Measurements from ENCODE around the gene XRCC4. TPM values are rescaled to one million over a fixed set of nuclear protein-coding genes. Genes with fewer than 3 reads are reported as not detected.
A peak's percentile ranks its signal among the peaks of the same experiment; 100 is the strongest.

XRCC4 gene
- total RNA-seq, 1 experiment from 2014 or later, result 13.8 TPM

DNA sequence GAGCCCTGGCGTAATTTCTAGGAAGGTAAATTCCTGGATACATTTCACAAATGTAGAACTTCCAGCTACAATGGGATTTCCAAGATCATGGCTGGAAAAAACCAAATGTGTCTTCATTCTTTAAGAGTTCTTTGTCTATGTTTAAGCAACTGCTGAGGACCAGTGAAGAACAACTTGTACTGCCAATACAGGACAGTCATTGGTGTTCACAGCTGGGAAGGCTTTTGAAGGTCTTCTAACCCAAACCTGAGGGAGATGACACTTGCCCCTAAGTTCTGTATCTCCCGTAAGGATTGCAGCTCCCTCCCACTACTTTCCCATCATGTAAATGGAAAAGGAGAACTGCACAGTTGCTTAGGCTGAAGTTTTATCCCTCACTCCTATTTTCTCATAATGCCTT, 28.5 kb upstream of the XRCC4 start:
- H3K4me1 ChIP-seq (ENCODE audit: insufficient read depth, low read length), result no peaks in the 10 kb centered on the region
- H2AFZ ChIP-seq (ENCODE audit: low read length), result no peak overlapping the region
- H4K20me1 ChIP-seq (ENCODE audit: low read length), result no peaks in the 10 kb centered on the region
- peaks cover 7% of the 10 kb centered on the region; the same call in 1 of the 2 replicates for H3K36me3 ChIP-seq (ENCODE audit: low read depth, low read length)
- CTCF ChIA-PET, result interaction anchor here (0.7 kb wide), 1 partner anchor 408 kb away, joined by 6 read pairs; no protein-coding TSS in a partner anchor
- H3K4me2 ChIP-seq (ENCODE audit: low read length), result no peak overlapping the region
- H3K27me3 ChIP-seq (ENCODE audit: low read length), result no peaks in the 10 kb centered on the region
- ATAC-seq (no peak), DNase-seq (no peak)
- H3F3A ChIP-seq (ENCODE audit: low read length, unreplicated experiment), result no peaks in the 10 kb centered on the region
- TF ChIP-seq, protein P1, sequence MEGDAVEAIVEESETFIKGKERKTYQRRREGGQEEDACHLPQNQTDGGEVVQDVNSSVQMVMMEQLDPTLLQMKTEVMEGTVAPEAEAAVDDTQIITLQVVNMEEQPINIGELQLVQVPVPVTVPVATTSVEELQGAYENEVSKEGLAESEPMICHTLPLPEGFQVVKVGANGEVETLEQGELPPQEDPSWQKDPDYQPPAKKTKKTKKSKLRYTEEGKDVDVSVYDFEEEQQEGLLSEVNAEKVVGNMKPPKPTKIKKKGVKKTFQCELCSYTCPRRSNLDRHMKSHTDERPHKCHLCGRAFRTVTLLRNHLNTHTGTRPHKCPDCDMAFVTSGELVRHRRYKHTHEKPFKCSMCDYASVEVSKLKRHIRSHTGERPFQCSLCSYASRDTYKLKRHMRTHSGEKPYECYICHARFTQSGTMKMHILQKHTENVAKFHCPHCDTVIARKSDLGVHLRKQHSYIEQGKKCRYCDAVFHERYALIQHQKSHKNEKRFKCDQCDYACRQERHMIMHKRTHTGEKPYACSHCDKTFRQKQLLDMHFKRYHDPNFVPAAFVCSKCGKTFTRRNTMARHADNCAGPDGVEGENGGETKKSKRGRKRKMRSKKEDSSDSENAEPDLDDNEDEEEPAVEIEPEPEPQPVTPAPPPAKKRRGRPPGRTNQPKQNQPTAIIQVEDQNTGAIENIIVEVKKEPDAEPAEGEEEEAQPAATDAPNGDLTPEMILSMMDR (conservative IDR thresholded peaks at IDR 0.05; ENCODE audit: low read depth, low read length), result no peak
- TF ChIP-seq EZH2phosphoT487 (IDR thresholded peaks at IDR 0.05; ENCODE audit: borderline replicate concordance, low read length), result no peak
- no peak overlapping the region for H3K4me3 ChIP-seq (ENCODE audit: low read length)
- H3K9me3 ChIP-seq (ENCODE audit: low read length), result no peaks in the 10 kb centered on the region
- H3K79me2 ChIP-seq (ENCODE audit: low read length), result no peaks in the 10 kb centered on the region
- no TSS peak for BruUV-seq (replicated peaks)
- intact Hi-C loops (cut with micrococcal nuclease), result no loop called here
- H3K9ac ChIP-seq (ENCODE audit: low read length), result no peak overlapping the region
- POLR2A ChIA-PET (ENCODE audit: unreplicated experiment), result no interaction called here
- H3K27ac ChIP-seq (ENCODE audit: low read length), result no peak overlapping the region
- H3K9me2 ChIP-seq (replicated peaks; ENCODE audit: low read length), result no peaks in the 10 kb centered on the region

DNA sequence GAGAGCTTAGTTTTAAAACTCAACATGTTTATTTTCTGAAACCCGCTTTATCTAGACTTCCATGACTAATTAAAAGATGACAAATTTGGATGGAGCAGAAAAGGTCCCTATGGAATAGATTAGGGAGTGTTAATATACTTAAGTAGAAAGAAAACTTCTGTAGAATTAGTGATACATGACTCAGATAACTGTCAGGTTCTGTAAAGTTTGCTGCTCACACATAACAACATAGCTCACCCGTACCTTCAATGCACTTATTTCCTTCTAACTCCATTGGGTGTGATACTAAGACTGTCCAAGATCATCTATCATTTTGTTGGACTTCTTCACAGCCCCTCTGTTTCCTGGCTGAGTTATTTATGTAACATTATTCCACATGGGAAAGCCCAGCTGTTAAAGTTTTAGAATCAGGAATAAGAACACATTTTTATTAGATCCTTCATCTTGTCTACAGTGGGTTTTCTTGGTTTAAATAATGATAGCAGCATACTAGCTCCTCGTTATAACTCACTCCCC, 27.9 kb upstream of the XRCC4 start:
- ATAC-seq (peak; percentile 22; the same call in 1 of the 2 replicates), DNase-seq (no peak)
- Histone ChIP-seq H3K9ac (ENCODE audit: low read length) (no peak overlapping the region), H3K4me2 (ENCODE audit: low read length) (no peak overlapping the region), H2AFZ (ENCODE audit: low read length) (no peak overlapping the region), H3K36me3 (ENCODE audit: low read depth, low read length) (peaks cover 13% of the 10 kb centered on the region), H3F3A (ENCODE audit: low read length, unreplicated experiment) (no peaks in the 10 kb centered on the region), H3K4me3 (ENCODE audit: low read length) (no peak overlapping the region), H3K79me2 (ENCODE audit: low read length) (no peaks in the 10 kb centered on the region), H3K9me2 (replicated peaks; ENCODE audit: low read length) (no peaks in the 10 kb centered on the region), H4K20me1 (ENCODE audit: low read length) (no peaks in the 10 kb centered on the region), H3K27me3 (ENCODE audit: low read length) (no peaks in the 10 kb centered on the region), H3K4me1 (ENCODE audit: insufficient read depth, low read length) (no peaks in the 10 kb centered on the region), H3K27ac (ENCODE audit: low read length) (no peak overlapping the region), H3K9me3 (ENCODE audit: low read length) (no peaks in the 10 kb centered on the region)
- ChIA-PET CTCF (no interaction called here), POLR2A (ENCODE audit: unreplicated experiment) (no interaction called here)
- TF ChIP-seq EZH2phosphoT487 (IDR thresholded peaks at IDR 0.05; ENCODE audit: borderline replicate concordance, low read length) (no peak), EZH2 (IDR thresholded peaks at IDR 0.05; ENCODE audit: low read length, unreplicated experiment) (no peak)
- TF ChIP-seq, protein P1 (conservative IDR thresholded peaks at IDR 0.05; ENCODE audit: low read depth, low read length), result no peak
- intact Hi-C loops (cut with micrococcal nuclease), result no loop called here
- no TSS peak for BruUV-seq (replicated peaks)

DNA sequence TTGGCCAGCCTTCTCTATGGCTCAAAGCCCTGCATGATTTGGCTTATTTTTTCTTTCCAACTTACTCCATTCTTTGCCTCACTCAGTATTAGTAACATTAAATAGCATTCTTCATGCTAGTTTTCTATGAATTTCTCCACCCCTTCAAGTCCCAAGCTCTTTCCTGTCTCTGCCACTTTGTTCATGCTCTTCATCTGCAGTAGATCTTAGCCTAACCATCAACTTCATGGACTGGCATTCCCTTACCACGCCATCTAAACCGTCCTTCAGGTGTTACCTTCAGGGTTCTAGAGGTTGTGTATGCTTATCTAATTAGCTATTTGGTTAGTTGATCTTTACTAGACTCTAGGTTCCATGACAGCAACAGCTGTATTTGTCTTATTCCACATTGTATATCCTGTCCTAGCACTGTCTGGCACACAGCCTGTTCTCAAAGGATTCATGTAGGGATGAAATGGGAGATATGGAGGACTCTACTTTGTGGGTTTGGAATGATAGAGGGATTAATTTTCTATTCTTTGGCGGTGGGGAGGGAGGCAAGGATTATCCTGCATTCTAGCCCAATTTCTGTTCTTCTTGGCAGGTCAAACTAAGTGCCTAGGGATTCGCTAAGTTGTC, 26.5 kb upstream of the XRCC4 start:
- Histone ChIP-seq H3K9me3 (ENCODE audit: low read length) (no peaks in the 10 kb centered on the region), H3K36me3 (ENCODE audit: low read depth, low read length) (peaks cover 14% of the 10 kb centered on the region), H4K20me1 (ENCODE audit: low read length) (no peaks in the 10 kb centered on the region), H3K9ac (ENCODE audit: low read length) (no peak overlapping the region), H3K9me2 (replicated peaks; ENCODE audit: low read length) (no peaks in the 10 kb centered on the region), H3K4me1 (ENCODE audit: insufficient read depth, low read length) (no peaks in the 10 kb centered on the region), H3K27ac (ENCODE audit: low read length) (no peak overlapping the region), H2AFZ (ENCODE audit: low read length) (no peak overlapping the region), H3K79me2 (ENCODE audit: low read length) (no peaks in the 10 kb centered on the region), H3K4me3 (ENCODE audit: low read length) (no peak overlapping the region), H3K4me2 (ENCODE audit: low read length) (no peak overlapping the region), H3K27me3 (ENCODE audit: low read length) (no peaks in the 10 kb centered on the region), H3F3A (ENCODE audit: low read length, unreplicated experiment) (no peaks in the 10 kb centered on the region)
- no peak for ATAC-seq
- ChIA-PET POLR2A (ENCODE audit: unreplicated experiment) (interaction anchor here (0.6 kb wide), 1 partner anchor 399 kb away, joined by 3 read pairs; no protein-coding TSS in a partner anchor), CTCF (no interaction called here)
- intact Hi-C loops (cut with micrococcal nuclease), result no loop called here
- no peak for DNase-seq
- TF ChIP-seq, protein P1 (conservative IDR thresholded peaks at IDR 0.05; ENCODE audit: low read depth, low read length), result no peak
- BruUV-seq (replicated peaks), result no TSS peak
